Panc1 (cell line): ENCODE data around the gene CHPF2. TPM values are rescaled to one million over a fixed set of nuclear protein-coding genes. Genes with fewer than 3 reads are reported as not detected.

Experiments
- ATAC-seq: fragments of 200-7000 bp; cut with Tn5 transposase; 2 replicates; pipeline ENCODE4 v1.9.1; 2020; ENCODE audit warnings: mild to moderate bottlenecking, moderate library complexity
- BruUV-seq: library from RNA; stranded (reverse); fragments of 400-500 nt; replicated peaks from 2 replicates; lab custom pipeline; 2021; lab: Mats Ljungman, UMichigan
- CTCF ChIA-PET: fragments of 300-600 bp; sonication (Branson Sonifier 250); formaldehyde crosslinking; loops from one replicate; lab custom pipeline; 2022; ENCODE audit warnings: antibody characterized with exemption; lab: Charles Lee
- POLR2A ChIA-PET: fragments of 300-600 bp; sonication (Branson Sonifier 250); formaldehyde crosslinking; loops from one replicate; lab custom pipeline; 2022; ENCODE audit warnings: antibody characterized with exemption; lab: Charles Lee
- DNase-seq: peaks from one replicate; pipeline ENCODE4 v3.0.0-alpha.2; 2010; ENCODE audit warnings: low read depth, low spot score
- H3K27ac ChIP-seq: 2 replicates; pipeline ENCODE4 v1.5.1; 2011; ENCODE audit warnings: mild to moderate bottlenecking, low read length, inconsistent platforms
- H3K27me3 ChIP-seq: fragments of 200-500 bp; sonication (Bioruptor generic); 2 replicates; pipeline ENCODE4 v1.6.0; 2014; ENCODE audit warnings: low read length, inconsistent platforms; ENCODE audit not compliant: control insufficient read depth, insufficient read depth
- H3K36me3 ChIP-seq: fragments of 200-500 bp; sonication (Bioruptor generic); 2 replicates; pipeline ENCODE4 v1.5.1; 2014; ENCODE audit warnings: inconsistent platforms, mild to moderate bottlenecking, low read length, moderate library complexity; ENCODE audit not compliant: control insufficient read depth, insufficient read depth
- H3K4me1 ChIP-seq: 2 replicates; pipeline ENCODE4 v1.5.1; 2011; ENCODE audit warnings: inconsistent platforms, mild to moderate bottlenecking, low read length, moderate library complexity; ENCODE audit not compliant: control insufficient read depth, insufficient read depth
- H3K4me3 ChIP-seq, 2 experiments: 2 replicates each; pipeline ENCODE4 v1.5.1; 2011 to 2012; ENCODE audit warnings: low read depth in 2 of 2, low read length in 2 of 2, mild to moderate bottlenecking in 2 of 2, inconsistent platforms in 1 of 2, moderate library complexity in 1 of 2
- H3K9me3 ChIP-seq: fragments of 200-500 bp; sonication (Bioruptor generic); 2 replicates; pipeline ENCODE4 v1.5.1; 2014; ENCODE audit warnings: low read depth, mild to moderate bottlenecking, inconsistent platforms, low read length, moderate library complexity; ENCODE audit not compliant: control insufficient read depth, insufficient read depth
- POLR2AphosphoS5 ChIP-seq: IDR thresholded peaks from 2 replicates; pipeline ENCODE4 v1.6.1; 2012; ENCODE audit warnings: mild to moderate bottlenecking, low read depth, low read length, moderate library complexity
- SIN3A ChIP-seq: IDR thresholded peaks from 2 replicates; pipeline ENCODE4 v1.6.1; 2012; ENCODE audit warnings: low read depth, mild to moderate bottlenecking, low read length, moderate library complexity, borderline replicate concordance; ENCODE audit not compliant: insufficient read depth
- TCF7L2 ChIP-seq: IDR thresholded peaks from 2 replicates; pipeline ENCODE4 v1.6.1; 2011; ENCODE audit warnings: mild to moderate bottlenecking, low read depth, low read length, inconsistent platforms
- in situ Hi-C: cut with HindIII; loops from 2 replicates; pipeline ENCODE4 v1.10.0; 2016; ENCODE audit warnings: low sequenced_read_pairs, low pct_unique_long_range_greater_than_20kb
- intact Hi-C: fragments of 100-400 bp; cut with micrococcal nuclease; formaldehyde crosslinking; loops from one replicate; pipeline ENCODE4 v1.10.0; 2022; ENCODE audit not compliant: unreplicated experiment
- total RNA-seq: library from RNA; stranded (reverse); gene quantifications from one replicate; pipeline ENCODE4 v1.2.1, GENCODE V29; 2021; ENCODE audit not compliant: unreplicated experiment
- TF ChIP-seq, protein P1 (sequence below), 2 experiments: IDR thresholded peaks; 2 replicates each; pipeline ENCODE4 v1.6.1; 2011 to 2012; ENCODE audit warnings: low read depth in 2 of 2, control low read depth in 1 of 2, low read length in 1 of 2, mild to moderate bottlenecking in 1 of 2, moderate library complexity in 1 of 2; ENCODE audit not compliant: insufficient read depth in 1 of 2
- TF ChIP-seq, protein P2 (sequence below): fragments of 450-650 bp; IDR thresholded peaks from 2 replicates; pipeline ENCODE4 v1.5.1; 2017; ENCODE audit warnings: mild to moderate bottlenecking

Gene CHPF2
- total RNA-seq, 1 experiment from 2014 or later = 44.9 TPM

DNA sequence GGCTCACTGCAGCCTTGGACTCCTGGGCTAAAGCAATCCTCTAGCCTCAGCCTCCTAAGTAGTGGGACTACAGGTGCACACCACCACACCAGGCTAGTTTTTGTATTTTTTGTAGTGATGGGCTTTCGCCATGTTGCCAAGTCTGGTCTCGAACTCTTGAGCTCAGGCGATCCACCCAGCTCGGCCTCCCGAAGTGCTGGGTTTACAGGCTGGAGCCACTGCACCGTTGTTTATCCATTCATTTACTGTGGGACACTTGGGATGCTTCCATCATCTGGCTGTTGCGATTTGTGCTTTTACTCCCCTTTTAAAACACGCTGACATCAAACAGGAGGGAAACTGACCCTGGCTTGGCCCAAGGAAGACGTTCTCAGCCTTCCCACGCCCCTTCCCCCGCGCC is 46.7 kb downstream of the CHPF2 start:
- Histone ChIP-seq H3K36me3 (no peaks in the 10 kb centered on the region), H3K4me3 (no peak overlapping the region), H3K27me3 (no peaks in the 10 kb centered on the region; the same call in 1 of the 2 replicates), H3K4me1 (peaks cover 5% of the 10 kb centered on the region; the same call in 1 of the 2 replicates), H3K9me3 (no peaks in the 10 kb centered on the region; the same call in 1 of the 2 replicates), H3K27ac (no peak overlapping the region)
- BruUV-seq = no TSS peak
- TF ChIP-seq, protein P1, sequence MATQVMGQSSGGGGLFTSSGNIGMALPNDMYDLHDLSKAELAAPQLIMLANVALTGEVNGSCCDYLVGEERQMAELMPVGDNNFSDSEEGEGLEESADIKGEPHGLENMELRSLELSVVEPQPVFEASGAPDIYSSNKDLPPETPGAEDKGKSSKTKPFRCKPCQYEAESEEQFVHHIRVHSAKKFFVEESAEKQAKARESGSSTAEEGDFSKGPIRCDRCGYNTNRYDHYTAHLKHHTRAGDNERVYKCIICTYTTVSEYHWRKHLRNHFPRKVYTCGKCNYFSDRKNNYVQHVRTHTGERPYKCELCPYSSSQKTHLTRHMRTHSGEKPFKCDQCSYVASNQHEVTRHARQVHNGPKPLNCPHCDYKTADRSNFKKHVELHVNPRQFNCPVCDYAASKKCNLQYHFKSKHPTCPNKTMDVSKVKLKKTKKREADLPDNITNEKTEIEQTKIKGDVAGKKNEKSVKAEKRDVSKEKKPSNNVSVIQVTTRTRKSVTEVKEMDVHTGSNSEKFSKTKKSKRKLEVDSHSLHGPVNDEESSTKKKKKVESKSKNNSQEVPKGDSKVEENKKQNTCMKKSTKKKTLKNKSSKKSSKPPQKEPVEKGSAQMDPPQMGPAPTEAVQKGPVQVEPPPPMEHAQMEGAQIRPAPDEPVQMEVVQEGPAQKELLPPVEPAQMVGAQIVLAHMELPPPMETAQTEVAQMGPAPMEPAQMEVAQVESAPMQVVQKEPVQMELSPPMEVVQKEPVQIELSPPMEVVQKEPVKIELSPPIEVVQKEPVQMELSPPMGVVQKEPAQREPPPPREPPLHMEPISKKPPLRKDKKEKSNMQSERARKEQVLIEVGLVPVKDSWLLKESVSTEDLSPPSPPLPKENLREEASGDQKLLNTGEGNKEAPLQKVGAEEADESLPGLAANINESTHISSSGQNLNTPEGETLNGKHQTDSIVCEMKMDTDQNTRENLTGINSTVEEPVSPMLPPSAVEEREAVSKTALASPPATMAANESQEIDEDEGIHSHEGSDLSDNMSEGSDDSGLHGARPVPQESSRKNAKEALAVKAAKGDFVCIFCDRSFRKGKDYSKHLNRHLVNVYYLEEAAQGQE (IDR thresholded peaks at IDR 0.05; ENCODE audit: insufficient read depth in 1 of 2, low read depth in 2 of 2, low read length in 1 of 2) = no peak
- TF ChIP-seq, protein P2, sequence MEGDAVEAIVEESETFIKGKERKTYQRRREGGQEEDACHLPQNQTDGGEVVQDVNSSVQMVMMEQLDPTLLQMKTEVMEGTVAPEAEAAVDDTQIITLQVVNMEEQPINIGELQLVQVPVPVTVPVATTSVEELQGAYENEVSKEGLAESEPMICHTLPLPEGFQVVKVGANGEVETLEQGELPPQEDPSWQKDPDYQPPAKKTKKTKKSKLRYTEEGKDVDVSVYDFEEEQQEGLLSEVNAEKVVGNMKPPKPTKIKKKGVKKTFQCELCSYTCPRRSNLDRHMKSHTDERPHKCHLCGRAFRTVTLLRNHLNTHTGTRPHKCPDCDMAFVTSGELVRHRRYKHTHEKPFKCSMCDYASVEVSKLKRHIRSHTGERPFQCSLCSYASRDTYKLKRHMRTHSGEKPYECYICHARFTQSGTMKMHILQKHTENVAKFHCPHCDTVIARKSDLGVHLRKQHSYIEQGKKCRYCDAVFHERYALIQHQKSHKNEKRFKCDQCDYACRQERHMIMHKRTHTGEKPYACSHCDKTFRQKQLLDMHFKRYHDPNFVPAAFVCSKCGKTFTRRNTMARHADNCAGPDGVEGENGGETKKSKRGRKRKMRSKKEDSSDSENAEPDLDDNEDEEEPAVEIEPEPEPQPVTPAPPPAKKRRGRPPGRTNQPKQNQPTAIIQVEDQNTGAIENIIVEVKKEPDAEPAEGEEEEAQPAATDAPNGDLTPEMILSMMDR = no peak
- no peak for TF ChIP-seq POLR2AphosphoS5
- TF ChIP-seq SIN3A = no peak
- TF ChIP-seq TCF7L2 = no peak
- no peak for ATAC-seq
- in situ Hi-C loops (no loop called here), intact Hi-C loops (no loop called here)
- no peak for DNase-seq
- ChIA-PET POLR2A (no interaction called here), CTCF (no interaction called here)

DNA sequence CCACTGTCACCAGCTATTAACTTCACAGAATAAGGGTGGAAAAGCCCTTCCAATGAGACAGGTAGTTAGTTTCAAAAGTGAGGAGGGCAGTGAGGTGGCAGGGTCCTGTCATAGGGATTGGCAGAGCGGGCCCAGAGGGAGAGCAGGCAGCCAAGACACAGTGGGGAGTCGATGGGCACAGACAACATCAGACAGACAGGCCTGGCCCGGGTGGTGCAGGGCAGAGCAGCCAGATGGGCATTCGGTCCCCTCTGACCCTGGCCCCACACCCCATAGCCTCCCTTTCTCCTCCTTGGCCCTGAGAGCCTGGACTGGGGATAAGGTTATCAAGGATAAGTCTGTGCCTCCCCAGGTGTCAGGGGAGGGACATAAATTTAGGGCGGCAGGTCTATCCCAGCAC is 47.6 kb downstream of the CHPF2 start:
- Histone ChIP-seq H3K27me3 (peaks cover 1% of the 10 kb centered on the region; the same call in 1 of the 2 replicates), H3K4me3 (no peak overlapping the region), H3K4me1 (peaks cover 5% of the 10 kb centered on the region; the same call in 1 of the 2 replicates), H3K36me3 (no peaks in the 10 kb centered on the region), H3K27ac (no peak overlapping the region), H3K9me3 (no peaks in the 10 kb centered on the region; the same call in 1 of the 2 replicates)
- DNase-seq (no peak), ATAC-seq (no peak)
- intact Hi-C loops (no loop called here), in situ Hi-C loops (no loop called here)
- ChIA-PET POLR2A (no interaction called here), CTCF (no interaction called here)
- BruUV-seq = no TSS peak
- no peak for TF ChIP-seq POLR2AphosphoS5
- TF ChIP-seq, protein P2 = no peak
- TF ChIP-seq SIN3A = no peak
- TF ChIP-seq, protein P1 (IDR thresholded peaks at IDR 0.05; ENCODE audit: insufficient read depth in 1 of 2, low read depth in 2 of 2, low read length in 1 of 2) = no peak
- no peak for TF ChIP-seq TCF7L2
